Measurements from ENCODE around the gene ROR1. TPM values are rescaled to one million over a fixed set of nuclear protein-coding genes. Genes with fewer than 3 reads are reported as not detected.
"Not testable (repeated sequence)": the region's sequence is repeated elsewhere in the genome, so short reads cannot be mapped to it uniquely, and the experiment has no call there.

Gene ROR1
- polyA plus RNA-seq, 3 donors from 2014 or later: 1.1 to 3.3 (median 1.2) TPM

GRCh38 chr1:63810936-63811469 lies 37.2 kb downstream of the ROR1 start:
- DNase-seq: no peak
- Mint-ChIP-seq H3K9me3 (peaks cover 0 to 4% (median 0%) of the 10 kb centered on the region in 6 donors), H3K27me3 (ENCODE audit: low read depth in 3 of 3) (peaks cover 0 to 7% (median 0%) of the 10 kb centered on the region in 3 donors), H3K4me3 (no peak overlapping the region), H3K4me1 (no peaks in the 10 kb centered on the region), H3K36me3 (no peaks in the 10 kb centered on the region), H3K27ac (no peak overlapping the region)

GRCh38 chr1:63812071-63812700 lies 38.4 kb downstream of the ROR1 start:
- Mint-ChIP-seq H3K27me3 (ENCODE audit: low read depth in 3 of 3) (peaks cover 0 to 10% (median 0%) of the 10 kb centered on the region in 3 donors), H3K36me3 (peaks cover 0 to 3% (median 0%) of the 10 kb centered on the region in 3 donors), H3K4me3 (no peak overlapping the region), H3K27ac (no peak overlapping the region), H3K9me3 (peaks cover 0 to 6% (median 0%) of the 10 kb centered on the region in 6 donors), H3K4me1 (no peaks in the 10 kb centered on the region)
- no peak for DNase-seq

- H3K27ac Mint-ChIP-seq: no peak overlapping the region
- H3K4me1 Mint-ChIP-seq: no peaks in the 10 kb centered on the region
- DNase-seq: no peak
- peaks cover 0 to 5% (median 0%) of the 10 kb centered on the region in 3 donors for H3K27me3 Mint-ChIP-seq (ENCODE audit: low read depth in 3 of 3)
- peaks cover 0 to 3% (median 0%) of the 10 kb centered on the region in 3 donors for H3K36me3 Mint-ChIP-seq
- H3K4me3 Mint-ChIP-seq: no peak overlapping the region
- peaks cover 0 to 6% (median 0%) of the 10 kb centered on the region in 6 donors for H3K9me3 Mint-ChIP-seq
Observed at GRCh38 chr1:63813829-63814277, 40.0 kb downstream of the ROR1 start.

GRCh38 chr1:63816217-63816815 lies 42.5 kb downstream of the ROR1 start:
- not testable (repeated sequence) for H3K27ac Mint-ChIP-seq, H3K9me3 Mint-ChIP-seq

GRCh38 chr1:63817152-63817667 lies 43.4 kb downstream of the ROR1 start:
- peaks cover 0 to 2% (median 0%) of the 10 kb centered on the region in 6 donors for H3K9me3 Mint-ChIP-seq
- no peaks in the 10 kb centered on the region for H3K4me1 Mint-ChIP-seq
- peaks cover 0 to 3% (median 0%) of the 10 kb centered on the region in 3 donors for H3K36me3 Mint-ChIP-seq
- DNase-seq: no peak
- no peak overlapping the region for H3K27ac Mint-ChIP-seq
- H3K27me3 Mint-ChIP-seq (ENCODE audit: low read depth in 3 of 3): peaks cover 0 to 5% (median 3%) of the 10 kb centered on the region in 3 donors
- no peak overlapping the region for H3K4me3 Mint-ChIP-seq

More at GRCh38 chr1:63816217-63816815, 42.5 kb downstream of the ROR1 start:
- not testable (repeated sequence) for H3K4me3 Mint-ChIP-seq; H3K4me1 Mint-ChIP-seq; H3K36me3 Mint-ChIP-seq; DNase-seq; H3K27me3 Mint-ChIP-seq (ENCODE audit: low read depth in 3 of 3)

GRCh38 chr1:63817700-63818099 lies 43.9 kb downstream of the ROR1 start:
- DNase-seq: no peak
- peaks cover 0 to 2% (median 0%) of the 10 kb centered on the region in 6 donors for H3K9me3 Mint-ChIP-seq

GRCh38 chr1:63818567-63819325 lies 44.9 kb downstream of the ROR1 start:
- Mint-ChIP-seq H3K9me3 (peaks cover 0 to 2% (median 0%) of the 10 kb centered on the region in 6 donors), H3K4me1 (no peaks in the 10 kb centered on the region)

More at GRCh38 chr1:63817700-63818099, 43.9 kb downstream of the ROR1 start:
- H3K36me3 Mint-ChIP-seq: peaks cover 0 to 3% (median 0%) of the 10 kb centered on the region in 3 donors
- no peaks in the 10 kb centered on the region for H3K4me1 Mint-ChIP-seq
- H3K27me3 Mint-ChIP-seq (ENCODE audit: low read depth in 3 of 3): peaks cover 0 to 5% (median 3%) of the 10 kb centered on the region in 3 donors
- no peak overlapping the region for H3K4me3 Mint-ChIP-seq
- no peak overlapping the region for H3K27ac Mint-ChIP-seq

GRCh38 chr1:63819795-63820194 lies 46.0 kb downstream of the ROR1 start:
- Mint-ChIP-seq H3K27me3 (ENCODE audit: low read depth in 3 of 3) (peaks cover 0 to 5% (median 3%) of the 10 kb centered on the region in 3 donors), H3K27ac (no peak overlapping the region), H3K36me3 (peaks cover 0 to 3% (median 0%) of the 10 kb centered on the region in 3 donors), H3K4me1 (no peaks in the 10 kb centered on the region), H3K9me3 (peaks cover 0 to 2% (median 0%) of the 10 kb centered on the region in 6 donors), H3K4me3 (no peak overlapping the region)
- DNase-seq: no peak

More at GRCh38 chr1:63818567-63819325, 44.9 kb downstream of the ROR1 start:
- no peak overlapping the region for H3K4me3 Mint-ChIP-seq
- peaks cover 0 to 5% (median 3%) of the 10 kb centered on the region in 3 donors for H3K27me3 Mint-ChIP-seq (ENCODE audit: low read depth in 3 of 3)
- peaks cover 0 to 3% (median 0%) of the 10 kb centered on the region in 3 donors for H3K36me3 Mint-ChIP-seq
- DNase-seq: no peak
- H3K27ac Mint-ChIP-seq: no peak overlapping the region

- Mint-ChIP-seq H3K36me3 (peaks cover 0 to 1% (median 0%) of the 10 kb centered on the region in 3 donors), H3K9me3 (peaks cover 0 to under 1% (median 0%) of the 10 kb centered on the region in 6 donors), H3K4me1 (no peaks in the 10 kb centered on the region), H3K27me3 (ENCODE audit: low read depth in 3 of 3) (peaks cover 0 to 9% (median 3%) of the 10 kb centered on the region in 3 donors), H3K4me3 (no peak overlapping the region), H3K27ac (no peak overlapping the region)
- no peak for DNase-seq
Observed at GRCh38 chr1:63821091-63822005, 47.5 kb downstream of the ROR1 start.

- Mint-ChIP-seq H3K4me1 (no peaks in the 10 kb centered on the region), H3K36me3 (no peaks in the 10 kb centered on the region), H3K9me3 (peaks cover 0 to 2% (median 0%) of the 10 kb centered on the region in 6 donors), H3K27ac (no peak overlapping the region), H3K27me3 (ENCODE audit: low read depth in 3 of 3) (peaks cover 0 to 6% (median 3%) of the 10 kb centered on the region in 3 donors), H3K4me3 (no peak overlapping the region)
- DNase-seq: no peak
Observed at GRCh38 chr1:63822540-63822939, 48.7 kb downstream of the ROR1 start.

GRCh38 chr1:63824451-63824850 lies 50.6 kb downstream of the ROR1 start:
- H3K9me3 Mint-ChIP-seq: peaks cover 0 to 2% (median 0%) of the 10 kb centered on the region in 6 donors

GRCh38 chr1:63825111-63825510 lies 51.3 kb downstream of the ROR1 start:
- no peak overlapping the region for H3K4me3 Mint-ChIP-seq
- DNase-seq: no peak
- no peaks in the 10 kb centered on the region for H3K36me3 Mint-ChIP-seq
- H3K27ac Mint-ChIP-seq: no peak overlapping the region
- peaks cover 2 to 9% (median 3%) of the 10 kb centered on the region in 3 donors for H3K27me3 Mint-ChIP-seq (ENCODE audit: low read depth in 3 of 3)
- peaks cover 0 to 2% (median 0%) of the 10 kb centered on the region in 6 donors for H3K9me3 Mint-ChIP-seq
- H3K4me1 Mint-ChIP-seq: no peaks in the 10 kb centered on the region

More at GRCh38 chr1:63824451-63824850, 50.6 kb downstream of the ROR1 start:
- no peak for DNase-seq
- no peaks in the 10 kb centered on the region for H3K4me1 Mint-ChIP-seq
- no peak overlapping the region for H3K27ac Mint-ChIP-seq
- no peak overlapping the region for H3K4me3 Mint-ChIP-seq
- H3K36me3 Mint-ChIP-seq: no peaks in the 10 kb centered on the region
- H3K27me3 Mint-ChIP-seq (ENCODE audit: low read depth in 3 of 3): peaks cover 2 to 9% (median 3%) of the 10 kb centered on the region in 3 donors
